GM12874 (cell line): ENCODE data around the gene GJC2.

ENCODE experiments used
- CTCF ChIP-seq: IDR thresholded peaks from 2 replicates; pipeline ENCODE4 v1.5.1; 2011; ENCODE audit warnings: low read depth, mild to moderate bottlenecking, control low read depth, low read length, moderate library complexity; ENCODE audit not compliant: insufficient read depth

GJC2 gene

GRCh38 chr1:228142701-228143136, 7.0 kb upstream of the GJC2 start:
- no peak for TF ChIP-seq CTCF

GRCh38 chr1:228143480-228144192, 6.1 kb upstream of the GJC2 start:
- no peak for TF ChIP-seq CTCF

- no peak for TF ChIP-seq CTCF
Measured at GRCh38 chr1:228144193-228144992, 5.3 kb upstream of the GJC2 start.

- no peak for TF ChIP-seq CTCF
Measured at GRCh38 chr1:228144993-228145343, 4.8 kb upstream of the GJC2 start.

GRCh38 chr1:228145463-228146416, 4.0 kb upstream of the GJC2 start:
- TF ChIP-seq CTCF, result no peak

GRCh38 chr1:228146417-228147150, 3.1 kb upstream of the GJC2 start:
- no peak for TF ChIP-seq CTCF
